ENCODE results near the gene ACOD1.

Gene ACOD1

GRCh38 chr13:76991432-76991795 is 43.1 kb downstream of the ACOD1 start:
- peak overlapping the region; percentile 95 for H2AFZ ChIP-seq (ENCODE audit: low read depth, low read length, severe bottlenecking)
- H3K36me3 ChIP-seq (ENCODE audit: low read length), result no peaks in the 10 kb centered on the region
- peak overlapping the region; percentile 70 for H3K4me2 ChIP-seq (ENCODE audit: low read depth, low read length, poor library complexity, severe bottlenecking)
- H3K79me2 ChIP-seq (ENCODE audit: insufficient read depth, low read length), result 0 out of 2 replicates have a peak, but pooled peaks cover 3% of the 10 kb centered on the region
- no peaks in the 10 kb centered on the region for H3K27me3 ChIP-seq (ENCODE audit: low read length)
- TF ChIP-seq CTCF (IDR thresholded peaks at IDR 0.05; ENCODE audit: insufficient read depth, low read length, poor library complexity, severe bottlenecking), result no peak
- TF ChIP-seq EZH2phosphoT487 (conservative IDR thresholded peaks at IDR 0.05; ENCODE audit: low read length), result no peak
- no peaks in the 10 kb centered on the region for H3K9me3 ChIP-seq (ENCODE audit: insufficient read depth, low read length)
- peak overlapping the region; percentile 87 for H3K9ac ChIP-seq (ENCODE audit: low read length)
- no peaks in the 10 kb centered on the region for H4K20me1 ChIP-seq (ENCODE audit: low read depth, low read length)
- no peaks in the 10 kb centered on the region for H3K9me2 ChIP-seq (replicated peaks; ENCODE audit: insufficient read depth, low read length)
- peak overlapping the region; percentile 84 for H3K4me3 ChIP-seq (ENCODE audit: insufficient read depth, low read length, poor library complexity, severe bottlenecking)
- H3F3A ChIP-seq (ENCODE audit: insufficient read depth), result no peaks in the 10 kb centered on the region
- H3K27ac ChIP-seq (ENCODE audit: low read depth, low read length), result no peak overlapping the region

- Histone ChIP-seq H3K4me2 (ENCODE audit: low read depth, low read length, poor library complexity, severe bottlenecking) (peak within 1 kb of the TSS; percentile 70), H3K9me2 (replicated peaks; ENCODE audit: insufficient read depth, low read length) (no peaks in the 10 kb centered on the region), H3F3A (ENCODE audit: insufficient read depth) (no peaks in the 10 kb centered on the region), H3K27ac (ENCODE audit: low read depth, low read length) (peak within 1 kb of the TSS; percentile 30), H3K9me3 (ENCODE audit: insufficient read depth, low read length) (no peaks in the 10 kb centered on the region), H2AFZ (ENCODE audit: low read depth, low read length, severe bottlenecking) (peak within 1 kb of the TSS; percentile 95), H4K20me1 (ENCODE audit: low read depth, low read length) (no peaks in the 10 kb centered on the region), H3K36me3 (ENCODE audit: low read length) (no peaks in the 10 kb centered on the region), H3K79me2 (ENCODE audit: insufficient read depth, low read length) (0 out of 2 replicates have a peak, but pooled peaks cover 3% of the 10 kb centered on the region), H3K9ac (ENCODE audit: low read length) (peak within 1 kb of the TSS; percentile 87), H3K4me3 (ENCODE audit: insufficient read depth, low read length, poor library complexity, severe bottlenecking) (peak within 1 kb of the TSS; percentile 84), H3K27me3 (ENCODE audit: low read length) (no peaks in the 10 kb centered on the region)
- TF ChIP-seq EZH2phosphoT487 (conservative IDR thresholded peaks at IDR 0.05; ENCODE audit: low read length) (no peak), CTCF (IDR thresholded peaks at IDR 0.05; ENCODE audit: insufficient read depth, low read length, poor library complexity, severe bottlenecking) (no peak)
These were observed 43.7 kb downstream of the ACOD1 start, which contains the start of gene CLN5 for GRCh38 chr13:76991796-76992547. Gene CLN5 (plus strand): TSS chr13:76992081. CDS start chr13:76992099, 18 bp downstream.

DNA sequence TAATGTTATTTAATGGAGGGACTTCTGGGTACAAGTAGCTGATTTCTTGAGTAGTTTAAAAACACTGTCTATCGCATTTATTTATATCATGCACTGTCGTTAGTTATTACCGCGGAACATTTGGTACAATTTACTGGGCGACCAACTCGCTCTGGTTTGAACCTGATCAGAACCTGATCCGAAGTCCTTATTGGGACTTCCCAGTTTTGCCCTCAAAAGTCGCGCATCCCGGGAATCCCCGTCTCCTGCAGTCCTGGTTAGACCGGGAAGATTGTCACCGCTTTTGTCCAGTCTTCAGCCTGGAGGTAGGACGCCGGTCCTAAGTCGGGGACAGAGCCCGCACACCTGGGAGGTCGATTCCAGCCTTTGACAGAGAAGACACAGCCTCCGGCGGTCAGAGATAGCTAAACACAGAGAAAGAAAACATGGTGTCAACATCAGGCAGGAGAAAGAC is 44.3 kb downstream of the ACOD1 start:
- H3K4me3 ChIP-seq (ENCODE audit: insufficient read depth, low read length, poor library complexity, severe bottlenecking), result peak overlapping the region; percentile 84
- TF ChIP-seq EZH2phosphoT487 (conservative IDR thresholded peaks at IDR 0.05; ENCODE audit: low read length) (no peak), CTCF (IDR thresholded peaks at IDR 0.05; ENCODE audit: insufficient read depth, low read length, poor library complexity, severe bottlenecking) (no peak)
- no peaks in the 10 kb centered on the region for H3K9me2 ChIP-seq (replicated peaks; ENCODE audit: insufficient read depth, low read length)
- H4K20me1 ChIP-seq (ENCODE audit: low read depth, low read length), result no peaks in the 10 kb centered on the region
- H3F3A ChIP-seq (ENCODE audit: insufficient read depth), result no peaks in the 10 kb centered on the region
- peak overlapping the region; percentile 80 for H2AFZ ChIP-seq (ENCODE audit: low read depth, low read length, severe bottlenecking)
- no peaks in the 10 kb centered on the region for H3K27me3 ChIP-seq (ENCODE audit: low read length)
- H3K9ac ChIP-seq (ENCODE audit: low read length), result peak overlapping the region; percentile 87
- H3K9me3 ChIP-seq (ENCODE audit: insufficient read depth, low read length), result no peaks in the 10 kb centered on the region
- no peak overlapping the region for H3K27ac ChIP-seq (ENCODE audit: low read depth, low read length)
- H3K79me2 ChIP-seq (ENCODE audit: insufficient read depth, low read length), result 0 out of 2 replicates have a peak, but pooled peaks cover 3% of the 10 kb centered on the region
- peak overlapping the region; percentile 70 for H3K4me2 ChIP-seq (ENCODE audit: low read depth, low read length, poor library complexity, severe bottlenecking)
- no peaks in the 10 kb centered on the region for H3K36me3 ChIP-seq (ENCODE audit: low read length)
